ENCODE measurements around the gene CBY3. TPM values are rescaled to one million over a fixed set of nuclear protein-coding genes. Genes with fewer than 3 reads are reported as not detected.
A peak's percentile ranks its signal among the peaks of the same experiment; 100 is the strongest.
"Not testable (repeated sequence)": the region's sequence is repeated elsewhere in the genome, so short reads cannot be mapped to it uniquely, and the experiment has no call there.

Gene CBY3
- polyA plus RNA-seq, 1 donor from 2014 or later: 0.90 TPM

DNA sequence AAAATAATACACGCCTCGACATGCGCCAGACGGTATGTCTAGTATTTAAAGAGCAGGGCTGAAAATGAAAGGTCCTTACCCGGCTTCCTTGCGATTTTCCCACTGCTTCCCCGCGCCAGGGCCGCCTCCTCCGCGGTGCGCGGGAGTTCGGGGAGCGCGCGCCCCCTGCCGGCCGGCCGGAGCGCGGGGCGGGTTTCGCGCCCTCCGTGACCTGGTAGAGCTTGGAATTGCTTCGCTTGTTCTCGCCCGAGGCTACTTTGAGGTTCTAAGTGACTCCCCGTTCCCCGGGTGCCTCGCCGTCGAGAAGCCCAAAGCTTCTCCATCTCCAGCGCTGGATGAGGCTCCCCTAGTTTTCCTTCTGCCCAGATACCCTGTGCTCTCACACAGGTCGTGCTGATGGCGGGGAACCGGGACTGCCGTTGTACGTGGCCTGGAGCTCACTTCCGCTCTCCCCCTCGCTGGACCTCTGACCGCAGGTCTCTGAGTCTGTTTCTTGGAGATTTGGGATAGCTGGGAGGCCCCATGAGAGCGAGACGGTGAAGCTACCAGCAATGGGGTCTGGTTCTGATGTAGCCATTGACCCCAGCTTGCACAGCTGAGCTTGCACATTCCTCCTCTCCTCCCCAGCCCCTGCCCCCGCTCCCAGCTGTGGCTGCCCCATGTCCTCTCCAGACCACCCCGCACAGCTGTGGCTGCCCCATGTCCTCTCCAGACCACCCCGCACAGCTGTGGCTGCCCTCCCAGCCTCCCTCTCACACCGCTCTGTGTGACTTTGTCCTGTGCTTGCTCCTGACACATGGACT, 46.3 kb downstream of the CBY3 start:
- H3K9me2 ChIP-seq (ENCODE audit: insufficient read depth, low read length); H3K36me3 ChIP-seq (ENCODE audit: insufficient read depth, low read length); H3K27me3 ChIP-seq (ENCODE audit: insufficient read depth, low read depth, low read length); H3K4me3 ChIP-seq (ENCODE audit: low read length); H4K20me1 ChIP-seq (ENCODE audit: insufficient read depth); H3F3A ChIP-seq (ENCODE audit: insufficient read depth, low read length, poor library complexity, severe bottlenecking); H3K79me2 ChIP-seq (replicated peaks; ENCODE audit: insufficient read depth, low read length); H3K4me2 ChIP-seq (ENCODE audit: low read length); H3K27ac ChIP-seq (ENCODE audit: low read length); H3K9me3 ChIP-seq (ENCODE audit: low read length); H3K9ac ChIP-seq (ENCODE audit: low read length); H2AFZ ChIP-seq (ENCODE audit: low read depth, low read length): not testable (repeated sequence)

DNA sequence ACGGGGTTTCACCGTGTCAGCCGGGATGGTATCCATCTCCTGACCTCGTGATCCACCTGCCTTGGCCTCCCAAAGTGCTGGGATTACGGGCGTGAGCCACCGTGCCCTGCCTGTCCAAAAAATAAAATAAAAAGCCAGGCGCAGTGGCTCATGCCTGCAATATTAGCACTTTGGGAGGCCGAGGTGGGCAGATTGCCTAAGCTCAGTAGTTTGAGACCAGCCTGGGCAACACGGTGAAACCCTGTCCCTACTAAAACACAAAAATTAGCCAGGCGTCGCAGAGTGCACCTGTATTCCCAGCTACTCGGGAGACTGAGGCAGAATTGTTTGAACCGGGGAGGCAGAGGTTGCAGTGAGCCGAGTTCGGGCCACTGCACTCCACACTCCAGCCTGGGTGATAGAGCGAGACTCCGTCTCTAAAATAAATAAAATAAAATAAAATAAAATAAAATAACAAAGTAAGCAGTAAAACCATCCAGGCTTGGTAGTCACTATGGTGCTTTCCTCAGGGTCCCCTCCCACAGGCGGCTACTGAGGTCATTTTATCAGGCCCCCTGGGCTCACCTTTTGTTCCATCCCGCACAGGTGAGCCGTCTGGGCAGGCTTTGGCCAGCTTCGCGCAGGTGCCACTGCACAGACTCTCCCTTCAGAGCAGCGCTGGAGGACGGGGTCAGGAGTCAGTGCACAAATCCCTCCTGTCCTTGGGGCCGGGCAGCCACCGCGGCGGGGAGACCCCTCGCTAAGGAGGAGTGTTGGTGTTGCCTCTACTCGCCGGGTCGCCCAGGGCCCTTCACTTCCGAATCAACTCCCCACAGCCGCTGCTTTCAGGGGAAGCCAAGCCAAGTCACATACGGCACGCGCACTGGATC, 47.1 kb downstream of the CBY3 start:
- H3K27me3 ChIP-seq (ENCODE audit: insufficient read depth, low read depth, low read length); H3F3A ChIP-seq (ENCODE audit: insufficient read depth, low read length, poor library complexity, severe bottlenecking); H3K27ac ChIP-seq (ENCODE audit: low read length); H3K9me3 ChIP-seq (ENCODE audit: low read length); H3K4me2 ChIP-seq (ENCODE audit: low read length); H4K20me1 ChIP-seq (ENCODE audit: insufficient read depth); H2AFZ ChIP-seq (ENCODE audit: low read depth, low read length); H3K9ac ChIP-seq (ENCODE audit: low read length); H3K36me3 ChIP-seq (ENCODE audit: insufficient read depth, low read length); H3K79me2 ChIP-seq (replicated peaks; ENCODE audit: insufficient read depth, low read length); H3K9me2 ChIP-seq (ENCODE audit: insufficient read depth, low read length): not testable (repeated sequence)
- peak overlapping the region; percentile 51 for H3K4me3 ChIP-seq (ENCODE audit: low read length)

Small RNA genes lying within 50 kb of the gene (small RNA-seq; reads per million reads assigned to genes)
- gene RF00017: 0 reads per million in 3 experiments

Other genes with a start within 250 kb of the CBY3 start
- 31.3 and 36.2 TPM in 2 replicates for gene RUFY1, start 130.5 kb downstream of the CBY3 start, polyA plus RNA-seq
- gene HNRNPH1, start 57.4 kb downstream of the CBY3 start, polyA plus RNA-seq: 982 and 1,058 TPM in 2 replicates
- 227 and 232 TPM in 2 replicates for gene CANX, start 17.9 kb upstream of the CBY3 start, polyA plus RNA-seq
- 6.8 and 8.4 TPM in 2 replicates for gene MAML1, start 51.8 kb upstream of the CBY3 start, polyA plus RNA-seq
- gene LTC4S, start 113.0 kb upstream of the CBY3 start, polyA plus RNA-seq: 5.9 TPM in 1 of 2 replicates, not detected in the other
- gene MGAT4B, start 125.8 kb upstream of the CBY3 start, polyA plus RNA-seq: 70.6 and 83.7 TPM in 2 replicates
- gene SQSTM1, start 139.9 kb upstream of the CBY3 start, polyA plus RNA-seq: 64.5 and 77.6 TPM in 2 replicates
- gene MRNIP, start 177.8 kb upstream of the CBY3 start, polyA plus RNA-seq: 121 and 155 TPM in 2 replicates
- gene TBC1D9B, start 226.9 kb upstream of the CBY3 start, polyA plus RNA-seq: 50.7 and 84.2 TPM in 2 replicates

All from neural cell (in vitro differentiated cells).